ENCODE results near the gene ATMIN. TPM values are rescaled to one million over a fixed set of nuclear protein-coding genes. Genes with fewer than 3 reads are reported as not detected.
A peak's percentile ranks its signal among the peaks of the same experiment; 100 is the strongest.

Gene ATMIN
- total and polyA plus RNA-seq, 10 donors: 9.7 to 34.3 (median 26.2) TPM

DNA sequence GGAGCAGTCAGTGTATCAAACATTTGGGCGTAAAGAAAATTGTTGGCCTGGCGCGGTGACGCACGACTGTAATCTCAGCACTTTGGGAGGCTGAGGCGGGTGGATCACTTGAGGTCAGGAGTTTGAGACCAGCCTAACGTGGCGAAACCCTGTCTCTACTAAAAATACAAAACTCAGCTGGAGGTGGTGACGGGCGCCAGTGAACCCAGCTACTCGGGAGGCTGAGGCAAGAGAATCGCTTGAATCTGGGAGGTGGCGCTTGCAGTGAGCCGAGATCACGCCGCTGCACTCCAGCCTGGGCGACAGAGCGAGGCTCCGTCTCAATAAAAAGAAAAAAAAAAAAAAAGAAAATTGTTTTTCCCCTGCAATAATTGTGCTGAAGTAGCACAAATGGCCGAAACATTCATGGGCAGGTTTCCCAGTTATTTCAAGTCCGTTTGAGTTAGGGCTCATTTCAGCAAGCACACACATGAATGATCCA is 59.2 kb downstream of the ATMIN start:
- TF ChIP-seq POLR2AphosphoS5 (IDR thresholded peaks at IDR 0.05): no peak
- TF ChIP-seq, protein P1, sequence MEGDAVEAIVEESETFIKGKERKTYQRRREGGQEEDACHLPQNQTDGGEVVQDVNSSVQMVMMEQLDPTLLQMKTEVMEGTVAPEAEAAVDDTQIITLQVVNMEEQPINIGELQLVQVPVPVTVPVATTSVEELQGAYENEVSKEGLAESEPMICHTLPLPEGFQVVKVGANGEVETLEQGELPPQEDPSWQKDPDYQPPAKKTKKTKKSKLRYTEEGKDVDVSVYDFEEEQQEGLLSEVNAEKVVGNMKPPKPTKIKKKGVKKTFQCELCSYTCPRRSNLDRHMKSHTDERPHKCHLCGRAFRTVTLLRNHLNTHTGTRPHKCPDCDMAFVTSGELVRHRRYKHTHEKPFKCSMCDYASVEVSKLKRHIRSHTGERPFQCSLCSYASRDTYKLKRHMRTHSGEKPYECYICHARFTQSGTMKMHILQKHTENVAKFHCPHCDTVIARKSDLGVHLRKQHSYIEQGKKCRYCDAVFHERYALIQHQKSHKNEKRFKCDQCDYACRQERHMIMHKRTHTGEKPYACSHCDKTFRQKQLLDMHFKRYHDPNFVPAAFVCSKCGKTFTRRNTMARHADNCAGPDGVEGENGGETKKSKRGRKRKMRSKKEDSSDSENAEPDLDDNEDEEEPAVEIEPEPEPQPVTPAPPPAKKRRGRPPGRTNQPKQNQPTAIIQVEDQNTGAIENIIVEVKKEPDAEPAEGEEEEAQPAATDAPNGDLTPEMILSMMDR (IDR thresholded peaks at IDR 0.05 in 8 of 11, conservative IDR thresholded peaks at IDR 0.05 in 3 of 11): no peak
- no peak for TF ChIP-seq POLR2A (IDR thresholded peaks at IDR 0.05)
- DNase-seq: no peak
- Histone ChIP-seq H3K4me1 (peaks cover 0 to 26% (median 4%) of the 10 kb centered on the region in 6 donors), H3K27ac (no peak overlapping the region), H3K9me3 (no peaks in the 10 kb centered on the region), H3K27me3 (replicated peaks in 1 of 7) (no peaks in the 10 kb centered on the region), H3K36me3 (peaks cover 0 to 2% (median 0%) of the 10 kb centered on the region in 6 donors), H3K4me3 (peak overlapping the region in 2 of 8 donors; percentile 88 to 99)
- intact Hi-C loops (cut with DNase I; ENCODE audit: low total_unique reads): no loop called here
- 80 to 83% (median 83%) methylated on average over 21 of the region's 21 CpGs for WGBS, 5 donors

DNA sequence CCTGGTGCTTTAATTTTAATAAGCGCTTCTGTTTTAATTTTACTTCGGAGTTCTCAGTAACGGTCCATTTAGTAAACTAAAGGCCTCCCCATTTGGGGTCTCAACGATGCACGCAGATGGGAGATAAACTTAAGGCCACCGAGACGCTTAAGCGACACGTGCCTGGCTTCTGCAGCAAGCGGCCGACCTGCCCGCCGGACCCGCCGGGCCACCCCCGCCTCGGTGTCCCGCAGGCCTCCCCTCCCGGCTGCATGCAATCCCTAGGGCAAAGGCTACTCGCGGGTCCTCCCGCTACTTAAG is 60.0 kb downstream of the ATMIN start:
- Histone ChIP-seq H3K4me1 (peaks cover 0 to 26% (median 4%) of the 10 kb centered on the region in 6 donors), H3K9me3 (no peaks in the 10 kb centered on the region), H3K4me3 (peak overlapping the region; percentile 77 to 99 (median 90)), H3K27me3 (replicated peaks in 1 of 7) (no peaks in the 10 kb centered on the region), H3K36me3 (no peaks in the 10 kb centered on the region), H3K27ac (peak overlapping the region in 7 of 8 donors; percentile 46 to 83 (median 76))
- 0 to 1% (median 1%) methylated on average over 8 to 22 of the region's 22 CpGs for WGBS, 5 donors
- TF ChIP-seq, protein P1 (IDR thresholded peaks at IDR 0.05 in 8 of 11, conservative IDR thresholded peaks at IDR 0.05 in 3 of 11): no peak
- no peak for TF ChIP-seq POLR2A (IDR thresholded peaks at IDR 0.05)
- no peak for TF ChIP-seq POLR2AphosphoS5 (IDR thresholded peaks at IDR 0.05)
- DNase-seq: no peak
- intact Hi-C loops (cut with DNase I; ENCODE audit: low total_unique reads): no loop called here

DNA sequence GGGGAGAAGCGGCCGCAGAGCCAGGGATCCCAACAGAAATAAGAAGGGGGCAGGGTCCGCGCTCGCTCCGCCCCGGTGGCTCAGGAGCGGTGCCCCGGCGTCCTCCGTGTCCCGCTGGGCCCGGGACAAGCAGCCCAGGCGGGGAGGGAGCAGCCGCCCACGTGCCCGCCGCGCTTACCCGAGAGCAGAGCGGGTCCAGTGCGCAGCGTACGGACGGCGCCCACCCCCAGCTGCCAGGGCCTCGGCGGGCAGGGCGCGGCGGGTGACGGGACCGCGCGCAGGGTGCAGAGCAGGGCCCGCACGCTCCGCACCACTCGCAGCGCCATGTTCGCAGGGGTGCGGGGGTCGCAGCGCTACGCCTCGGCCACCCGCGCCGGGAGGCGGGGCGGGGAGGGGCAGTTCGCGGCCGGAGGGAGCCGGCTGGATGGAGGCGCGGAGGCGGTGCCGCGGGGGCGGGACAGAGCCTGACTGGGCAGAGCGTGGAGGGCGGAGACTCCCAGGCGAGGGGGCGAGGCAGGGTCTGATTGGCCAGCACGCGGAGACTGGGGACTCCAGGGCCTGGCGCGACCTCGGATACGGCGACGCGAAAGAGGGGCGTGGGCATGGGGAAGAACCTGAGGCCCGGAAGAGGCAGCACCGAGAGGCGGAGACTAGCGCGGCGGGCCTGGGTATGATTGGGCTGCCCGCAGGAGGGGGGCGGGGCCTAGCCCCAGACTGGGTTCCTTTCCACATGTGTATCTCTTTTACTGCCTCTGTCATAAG is 60.5 kb downstream of the ATMIN start, which contains the start of gene GCSH:
TSS of gene GCSH (minus strand) at position 443 of the 762 bp plus-strand sequence. CDS start at position 326, 117 bp downstream.
- Histone ChIP-seq H3K9me3 (no peaks in the 10 kb centered on the region), H3K36me3 (no peaks in the 10 kb centered on the region), H3K27me3 (replicated peaks in 1 of 7) (no peaks in the 10 kb centered on the region), H3K27ac (peak within 1 kb of the TSS in 7 of 8 donors; percentile 51 to 83 (median 76)), H3K4me3 (peak within 1 kb of the TSS; percentile 77 to 99 (median 90)), H3K4me1 (peaks cover 0 to 26% (median 4%) of the 10 kb centered on the region in 6 donors)
- DNase-seq: peak; percentile 100
- WGBS, 5 donors: 0 to 4% (median 1%) methylated on average over 41 to 80 of the region's 83 CpGs
- intact Hi-C loops (cut with DNase I; ENCODE audit: low total_unique reads): no loop called here
- TF ChIP-seq, protein P1 (IDR thresholded peaks at IDR 0.05 in 8 of 11, conservative IDR thresholded peaks at IDR 0.05 in 3 of 11): peak in 2 of 11 experiments; percentile 23 to 46
- TF ChIP-seq POLR2AphosphoS5 (IDR thresholded peaks at IDR 0.05) (peak; percentile 34 to 81 (median 78)), POLR2A (IDR thresholded peaks at IDR 0.05) (no peak)

DNA sequence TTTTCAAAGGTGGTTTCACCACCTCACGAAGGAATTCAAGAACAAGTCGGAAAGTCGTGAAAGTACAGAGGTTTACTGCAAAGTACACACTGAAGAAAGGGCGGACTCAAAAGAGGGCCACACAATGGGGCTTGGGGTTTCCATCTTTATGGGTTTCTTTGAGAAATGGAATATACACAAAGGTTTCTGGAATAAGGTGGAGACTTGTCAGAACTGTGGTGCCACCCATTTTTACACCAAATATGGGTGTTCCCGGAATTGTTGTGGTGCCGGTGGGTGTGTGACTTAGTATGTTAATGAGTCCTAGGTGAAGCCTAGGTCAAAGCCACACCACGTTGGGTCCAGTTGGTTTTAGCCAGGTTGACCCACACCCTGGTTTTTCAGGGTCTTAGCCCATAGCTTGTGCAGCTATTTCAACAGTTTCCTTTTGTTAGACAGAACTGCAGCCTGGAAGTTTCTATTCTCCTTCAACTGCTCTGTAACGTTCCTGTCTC is 61.1 kb downstream of the ATMIN start:
- Histone ChIP-seq H3K27me3 (replicated peaks in 1 of 7) (no peaks in the 10 kb centered on the region), H3K27ac (peak overlapping the region in 5 of 8 donors; percentile 41 to 83 (median 76))
- intact Hi-C loops (cut with DNase I; ENCODE audit: low total_unique reads): no loop called here

More for the DNA sequence above, 61.1 kb downstream of the ATMIN start:
- no peak for DNase-seq
- H3K9me3 ChIP-seq: no peaks in the 10 kb centered on the region
- 55 to 59% (median 57%) methylated on average over 8 of the region's 8 CpGs for WGBS, 5 donors
- H3K4me1 ChIP-seq: peaks cover 0 to 26% (median 4%) of the 10 kb centered on the region in 6 donors
- TF ChIP-seq, protein P1 (IDR thresholded peaks at IDR 0.05 in 8 of 11, conservative IDR thresholded peaks at IDR 0.05 in 3 of 11): no peak
- TF ChIP-seq POLR2A (IDR thresholded peaks at IDR 0.05) (no peak), POLR2AphosphoS5 (IDR thresholded peaks at IDR 0.05) (no peak)
- no peaks in the 10 kb centered on the region for H3K36me3 ChIP-seq
- peak overlapping the region in 6 of 8 donors; percentile 77 to 99 (median 92) for H3K4me3 ChIP-seq

Data from spleen (tissue), 11 donors.